ENCODE measurements around the gene ARHGAP21. TPM values are rescaled to one million over a fixed set of nuclear protein-coding genes. Genes with fewer than 3 reads are reported as not detected.
"Not testable (repeated sequence)": the region's sequence is repeated elsewhere in the genome, so short reads cannot be mapped to it uniquely, and the experiment has no call there.

Gene ARHGAP21
- polyA plus RNA-seq, 2 of the 4 experiments (the other 2 are of a cell fraction), result 30.5 to 84.4 TPM

GRCh38 chr10:24759672-24760071 is 36.0 kb upstream of the ARHGAP21 start:
- TF ChIP-seq NR3C1 (IDR thresholded peaks at IDR 0.05) (no peak), CBX8 (IDR thresholded peaks at IDR 0.05) (no peak), ZSCAN20 (CRISPR knock-in tag; IDR thresholded peaks at IDR 0.05) (no peak), ELK1 (IDR thresholded peaks at IDR 0.05; ENCODE audit: low read depth, low read length) (no peak), CTCF (IDR thresholded peaks at IDR 0.05) (no peak), ATOH8 (CRISPR knock-in tag; IDR thresholded peaks at IDR 0.05; ENCODE audit: low read depth) (no peak), HOXA7 (CRISPR knock-in tag; IDR thresholded peaks at IDR 0.05) (no peak), HEYL (CRISPR knock-in tag; IDR thresholded peaks at IDR 0.05) (no peak), CEBPB (IDR thresholded peaks at IDR 0.05) (no peak), REST (IDR thresholded peaks at IDR 0.05) (no peak), TFCP2L1 (CRISPR knock-in tag; IDR thresholded peaks at IDR 0.05) (no peak), EHMT2 (IDR thresholded peaks at IDR 0.05; ENCODE audit: low read depth) (no peak), CHD2 (IDR thresholded peaks at IDR 0.05; ENCODE audit: low read length, partially characterized antibody) (no peak), CHD4 (IDR thresholded peaks at IDR 0.05; ENCODE audit: borderline replicate concordance) (no peak), ESRRA (IDR thresholded peaks at IDR 0.05; ENCODE audit: borderline replicate concordance, low read length) (no peak), NPAS2 (CRISPR knock-in tag; IDR thresholded peaks at IDR 0.05; ENCODE audit: borderline replicate concordance) (no peak)
- ChIA-PET POLR2A (no interaction called here), CTCF (no interaction called here)
- FAIRE-seq, result no peak
- ATAC-seq, result no peak
- DNase-seq (ENCODE audit: low read depth in 1 of 2, low spot score in 1 of 2), result no peak
- Histone ChIP-seq H3K9me3 (no peaks in the 10 kb centered on the region), H3K4me2 (no peak overlapping the region), H3K27ac (no peak overlapping the region), H3K4me3 (no peak overlapping the region), H3K4me1 (peaks cover 15% of the 10 kb centered on the region)
- 94% methylated on average over 2 of the region's 2 CpGs for WGBS (ENCODE audit: missing lambda C conversion rate)

GRCh38 chr10:24758254-24758653 is 34.6 kb upstream of the ARHGAP21 start:
- H3K9me3 ChIP-seq; ATAC-seq; DNase-seq (ENCODE audit: low read depth in 1 of 2, low spot score in 1 of 2); H3K4me2 ChIP-seq; H3K4me3 ChIP-seq; FAIRE-seq; CTCF ChIA-PET; POLR2A ChIA-PET; H3K27ac ChIP-seq: not testable (repeated sequence)
- peaks cover 12% of the 10 kb centered on the region for H3K4me1 ChIP-seq
- WGBS (ENCODE audit: missing lambda C conversion rate), result 47% methylated on average over 3 of the region's 3 CpGs

- DNase-seq (ENCODE audit: low read depth in 1 of 2, low spot score in 1 of 2), result no peak
- POLR2A ChIA-PET, result no interaction called here
- ATAC-seq, result no peak
These were observed 32.6 kb upstream of the ARHGAP21 start for GRCh38 chr10:24756283-24756682.

More at GRCh38 chr10:24756283-24756682, 32.6 kb upstream of the ARHGAP21 start:
- H3K4me3 ChIP-seq, result no peak overlapping the region
- TF ChIP-seq MAZ (IDR thresholded peaks at IDR 0.05; ENCODE audit: borderline replicate concordance, low read depth, low read length) (no peak), ESRRA (IDR thresholded peaks at IDR 0.05; ENCODE audit: borderline replicate concordance, low read length) (no peak), BHLHE40 (IDR thresholded peaks at IDR 0.05; ENCODE audit: low read depth, low read length) (no peak), FOSB (CRISPR knock-in tag; IDR thresholded peaks at IDR 0.05) (no peak), CHD2 (IDR thresholded peaks at IDR 0.05; ENCODE audit: low read length, partially characterized antibody) (no peak), ZFP36 (IDR thresholded peaks at IDR 0.05; ENCODE audit: borderline replicate concordance, partially characterized antibody) (no peak), TFCP2L1 (CRISPR knock-in tag; IDR thresholded peaks at IDR 0.05) (no peak), SREBF2 (IDR thresholded peaks at IDR 0.05) (no peak), NFE2L2 (conservative IDR thresholded peaks at IDR 0.05; ENCODE audit: low read length) (no peak), BCL3 (IDR thresholded peaks at IDR 0.05) (no peak), EHF (CRISPR knock-in tag; IDR thresholded peaks at IDR 0.05) (no peak), ATOH8 (CRISPR knock-in tag; IDR thresholded peaks at IDR 0.05; ENCODE audit: low read depth) (no peak)
- H3K4me2 ChIP-seq, result no peak overlapping the region
- FAIRE-seq, result no peak
- peak overlapping the region in 1 of 2 experiments; percentile 33; a peak in 2 of 6 replicates for H3K27ac ChIP-seq
- CTCF ChIA-PET, result no interaction called here
- whole genome bisulfite sequencing (ENCODE audit: missing lambda C conversion rate), result 100% methylated on average over 1 of the region's 1 CpG
- H3K9me3 ChIP-seq, result no peaks in the 10 kb centered on the region
- no peaks in the 10 kb centered on the region for H3K4me1 ChIP-seq

Measured in A549 (cell line).